Measurements from ENCODE around the gene AGK.
A peak's percentile ranks its signal among the peaks of the same experiment; 100 is the strongest.
"Not testable (repeated sequence)": the region's sequence is repeated elsewhere in the genome, so short reads cannot be mapped to it uniquely, and the experiment has no call there.

AGK gene

DNA sequence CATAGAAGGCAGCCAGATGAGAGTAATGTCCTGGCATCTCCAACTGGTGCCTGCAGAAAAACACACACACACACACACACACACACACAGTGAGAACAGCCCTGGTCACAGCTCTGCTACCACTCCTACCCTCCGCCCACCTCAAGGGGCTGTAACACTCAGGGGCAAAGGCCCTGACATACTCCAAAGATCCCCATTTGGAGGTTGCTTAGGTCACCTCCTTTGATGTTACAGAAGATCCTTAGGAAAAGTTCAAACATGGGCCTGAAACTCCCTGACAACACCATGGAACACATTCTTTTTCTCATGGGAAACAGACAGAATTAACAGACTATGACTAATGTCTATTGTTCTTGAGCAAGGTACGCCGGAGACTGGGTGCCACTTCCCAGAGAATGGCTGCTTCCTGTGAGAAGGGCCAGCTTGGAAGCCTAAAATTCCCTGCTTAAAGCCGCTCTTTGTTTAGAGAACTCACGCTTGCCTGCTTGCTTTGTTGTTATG is 123.0 kb downstream of the AGK start:
- no CpG with 5 or more reads among the region's 5 CpGs for WGBS (ENCODE audit: insufficient coverage, insufficient read length)
- H3K27me3 ChIP-seq (ENCODE audit: control insufficient read depth, insufficient read depth, low read length), result no peaks in the 10 kb centered on the region

GRCh38 chr7:141674702-141675101 is 123.5 kb downstream of the AGK start:
- Histone ChIP-seq H3K27me3 (ENCODE audit: control insufficient read depth, insufficient read depth, low read length) (no peaks in the 10 kb centered on the region), H3K4me3 (ENCODE audit: low read length) (no peak overlapping the region), H3K27ac (ENCODE audit: low read length) (no peak overlapping the region), H3K4me1 (ENCODE audit: control insufficient read depth, insufficient read depth, low read length) (peaks cover 2% of the 10 kb centered on the region; the same call in 1 of the 2 replicates), H3K36me3 (ENCODE audit: control insufficient read depth, insufficient read depth, low read length) (no peaks in the 10 kb centered on the region), H3K9me3 (ENCODE audit: control insufficient read depth, insufficient read depth, low read length) (no peaks in the 10 kb centered on the region)
- WGBS (ENCODE audit: insufficient coverage, insufficient read length), result no CpG with 5 or more reads among the region's 4 CpGs
- peak; percentile 29 for DNase-seq (ENCODE audit: low read depth, low spot score)

More for the DNA sequence above, 123.0 kb downstream of the AGK start:
- no peak for DNase-seq (ENCODE audit: low read depth, low spot score)
- Histone ChIP-seq H3K36me3 (ENCODE audit: control insufficient read depth, insufficient read depth, low read length) (no peaks in the 10 kb centered on the region), H3K4me3 (ENCODE audit: low read length) (no peak overlapping the region), H3K27ac (ENCODE audit: low read length) (no peak overlapping the region), H3K4me1 (ENCODE audit: control insufficient read depth, insufficient read depth, low read length) (peaks cover 2% of the 10 kb centered on the region; the same call in 1 of the 2 replicates), H3K9me3 (ENCODE audit: control insufficient read depth, insufficient read depth, low read length) (no peaks in the 10 kb centered on the region)

DNA sequence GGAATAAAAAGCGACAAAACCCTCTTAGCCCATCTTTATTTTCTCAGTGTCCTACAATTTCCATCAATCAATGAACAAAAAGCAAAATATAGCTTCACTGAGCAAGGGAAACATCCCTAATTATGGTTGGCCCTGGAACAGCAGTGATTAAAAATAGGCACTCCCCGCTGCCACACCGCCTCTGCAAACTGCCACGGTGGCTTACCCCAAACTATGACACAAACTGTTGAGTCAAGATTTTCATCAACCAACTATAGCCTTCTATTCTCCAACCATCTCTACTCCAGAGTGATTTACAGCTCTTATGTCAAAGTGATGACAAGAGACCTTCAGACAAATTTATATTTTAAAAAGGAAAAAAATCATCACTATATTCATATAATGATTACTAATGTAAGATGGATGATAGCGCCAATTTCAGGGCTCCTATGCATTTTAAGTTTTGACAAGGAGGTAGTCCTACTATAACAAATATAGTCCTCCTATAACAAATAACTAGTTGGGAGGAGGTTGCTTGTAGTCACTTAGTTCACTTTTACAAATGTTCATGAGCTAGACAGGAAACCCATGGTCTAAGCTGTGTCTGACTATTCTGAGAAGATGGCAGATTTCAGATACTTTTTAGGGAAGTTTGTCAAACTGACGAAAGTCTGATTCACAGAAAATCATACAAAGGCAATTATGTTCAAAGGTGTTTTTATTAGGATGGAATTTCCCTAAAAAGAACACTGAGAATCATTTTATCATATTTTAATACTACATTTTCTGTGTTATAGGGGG is 124.4 kb downstream of the AGK start:
- Histone ChIP-seq H3K4me1 (ENCODE audit: control insufficient read depth, insufficient read depth, low read length) (peaks cover 2% of the 10 kb centered on the region; the same call in 1 of the 2 replicates), H3K4me3 (ENCODE audit: low read length) (no peak overlapping the region), H3K9me3 (ENCODE audit: control insufficient read depth, insufficient read depth, low read length) (no peaks in the 10 kb centered on the region), H3K36me3 (ENCODE audit: control insufficient read depth, insufficient read depth, low read length) (no peaks in the 10 kb centered on the region), H3K27me3 (ENCODE audit: control insufficient read depth, insufficient read depth, low read length) (no peaks in the 10 kb centered on the region), H3K27ac (ENCODE audit: low read length) (no peak overlapping the region)
- DNase-seq (ENCODE audit: low read depth, low spot score), result no peak
- WGBS (ENCODE audit: insufficient coverage, insufficient read length), result no CpG with 5 or more reads among the region's 6 CpGs

- DNase-seq (ENCODE audit: low read depth, low spot score), result no peak
- no CpG with 5 or more reads among the region's 3 CpGs for WGBS (ENCODE audit: insufficient coverage, insufficient read length)
- Histone ChIP-seq H3K27ac (ENCODE audit: low read length) (no peak overlapping the region), H3K4me3 (ENCODE audit: low read length) (no peak overlapping the region), H3K9me3 (ENCODE audit: control insufficient read depth, insufficient read depth, low read length) (no peaks in the 10 kb centered on the region), H3K4me1 (ENCODE audit: control insufficient read depth, insufficient read depth, low read length) (peaks cover 2% of the 10 kb centered on the region; the same call in 1 of the 2 replicates), H3K27me3 (ENCODE audit: control insufficient read depth, insufficient read depth, low read length) (no peaks in the 10 kb centered on the region), H3K36me3 (ENCODE audit: control insufficient read depth, insufficient read depth, low read length) (no peaks in the 10 kb centered on the region)
These were observed 125.4 kb downstream of the AGK start for GRCh38 chr7:141676618-141677017.

DNA sequence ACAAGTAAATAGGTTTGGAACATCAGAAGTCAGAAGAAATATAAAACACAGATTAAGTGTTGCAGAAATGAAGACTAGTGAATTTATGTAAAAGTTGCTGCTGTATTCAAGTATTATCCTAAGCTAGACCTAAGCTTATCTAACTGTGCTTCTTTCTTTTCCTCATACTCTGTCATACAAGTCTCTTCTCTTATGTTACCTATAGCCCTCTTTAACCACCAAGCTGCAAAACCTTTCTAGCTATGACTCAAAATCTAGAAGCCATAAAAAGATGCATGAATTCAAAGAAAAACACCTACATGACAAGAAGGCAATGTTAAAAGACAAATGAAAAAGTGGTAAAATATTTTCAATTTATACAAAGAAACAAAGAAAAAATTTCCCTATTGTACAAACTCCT is 127.8 kb downstream of the AGK start:
- H3K9me3 ChIP-seq (ENCODE audit: control insufficient read depth, insufficient read depth, low read length), result no peaks in the 10 kb centered on the region
- H3K4me1 ChIP-seq (ENCODE audit: control insufficient read depth, insufficient read depth, low read length), result peaks cover 2% of the 10 kb centered on the region; the same call in 1 of the 2 replicates
- no peaks in the 10 kb centered on the region for H3K27me3 ChIP-seq (ENCODE audit: control insufficient read depth, insufficient read depth, low read length)
- H3K27ac ChIP-seq (ENCODE audit: low read length), result no peak overlapping the region
- no peaks in the 10 kb centered on the region for H3K36me3 ChIP-seq (ENCODE audit: control insufficient read depth, insufficient read depth, low read length)
- H3K4me3 ChIP-seq (ENCODE audit: low read length), result no peak overlapping the region
- no peak for DNase-seq (ENCODE audit: low read depth, low spot score)

DNA sequence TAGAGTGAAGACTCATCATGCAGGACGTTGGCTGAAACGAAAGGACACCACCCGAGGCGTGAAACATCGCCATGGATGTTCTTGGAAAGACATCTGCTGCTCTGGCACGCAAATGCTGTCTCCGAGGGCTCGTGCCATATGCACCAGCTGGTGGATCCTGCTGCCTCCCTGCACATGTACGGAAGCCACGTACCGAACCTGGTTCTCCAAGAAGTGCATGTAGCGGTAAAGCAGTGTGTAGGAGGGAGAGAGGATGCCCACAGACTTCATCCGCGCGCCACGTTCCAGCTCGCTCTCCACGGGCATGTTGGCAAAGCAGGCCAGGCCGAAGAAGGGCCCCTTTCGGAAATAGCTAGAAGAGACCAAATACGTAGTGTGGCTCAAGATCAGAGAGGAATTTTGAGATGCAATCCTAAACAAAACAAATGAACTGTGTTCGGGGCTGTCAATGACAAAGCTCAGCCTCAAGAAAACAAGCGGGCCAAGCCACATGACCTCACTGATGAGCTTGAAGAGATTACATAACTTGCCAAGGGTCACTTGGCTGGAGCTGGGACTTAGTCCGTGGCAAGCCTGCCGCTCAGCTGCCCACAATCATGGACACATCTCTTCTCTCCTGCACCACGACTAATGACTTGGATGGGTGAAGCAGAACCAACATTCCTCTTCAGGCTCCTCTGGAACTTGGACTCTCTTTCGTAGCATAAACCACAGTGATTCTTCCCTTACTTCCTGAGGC is 134.2 kb downstream of the AGK start:
- WGBS (ENCODE audit: insufficient coverage, insufficient read length), result no CpG with 5 or more reads among the region's 27 CpGs
- H3K27ac ChIP-seq (ENCODE audit: low read length), result no peak overlapping the region
- DNase-seq (ENCODE audit: low read depth, low spot score), result no peak
- H3K9me3 ChIP-seq (ENCODE audit: control insufficient read depth, insufficient read depth, low read length), result no peaks in the 10 kb centered on the region
- no peaks in the 10 kb centered on the region for H3K27me3 ChIP-seq (ENCODE audit: control insufficient read depth, insufficient read depth, low read length)
- peaks cover 2% of the 10 kb centered on the region; the same call in 1 of the 2 replicates for H3K36me3 ChIP-seq (ENCODE audit: control insufficient read depth, insufficient read depth, low read length)
- H3K4me3 ChIP-seq (ENCODE audit: low read length), result no peak overlapping the region
- H3K4me1 ChIP-seq (ENCODE audit: control insufficient read depth, insufficient read depth, low read length), result peaks cover 2% of the 10 kb centered on the region; the same call in 1 of the 2 replicates

GRCh38 chr7:141686074-141686473 is 134.9 kb downstream of the AGK start:
- Histone ChIP-seq H3K27me3 (ENCODE audit: control insufficient read depth, insufficient read depth, low read length) (no peaks in the 10 kb centered on the region), H3K4me1 (ENCODE audit: control insufficient read depth, insufficient read depth, low read length) (peaks cover 2% of the 10 kb centered on the region; the same call in 1 of the 2 replicates), H3K9me3 (ENCODE audit: control insufficient read depth, insufficient read depth, low read length) (no peaks in the 10 kb centered on the region), H3K4me3 (ENCODE audit: low read length) (no peak overlapping the region), H3K27ac (ENCODE audit: low read length) (no peak overlapping the region), H3K36me3 (ENCODE audit: control insufficient read depth, insufficient read depth, low read length) (peaks cover 2% of the 10 kb centered on the region; the same call in 1 of the 2 replicates)
- WGBS (ENCODE audit: insufficient coverage, insufficient read length), result no CpG with 5 or more reads among the region's 3 CpGs
- no peak for DNase-seq (ENCODE audit: low read depth, low spot score)

GRCh38 chr7:141686670-141687069 is 135.5 kb downstream of the AGK start:
- H3K4me1 ChIP-seq (ENCODE audit: control insufficient read depth, insufficient read depth, low read length), result peaks cover 4% of the 10 kb centered on the region; the same call in 1 of the 2 replicates
- no peak overlapping the region for H3K4me3 ChIP-seq (ENCODE audit: low read length)
- WGBS (ENCODE audit: insufficient coverage, insufficient read length), result no CpG with 5 or more reads among the region's 6 CpGs
- H3K36me3 ChIP-seq (ENCODE audit: control insufficient read depth, insufficient read depth, low read length), result peaks cover 2% of the 10 kb centered on the region; the same call in 1 of the 2 replicates
- no peaks in the 10 kb centered on the region for H3K9me3 ChIP-seq (ENCODE audit: control insufficient read depth, insufficient read depth, low read length)
- no peak for DNase-seq (ENCODE audit: low read depth, low spot score)
- no peak overlapping the region for H3K27ac ChIP-seq (ENCODE audit: low read length)
- H3K27me3 ChIP-seq (ENCODE audit: control insufficient read depth, insufficient read depth, low read length), result no peaks in the 10 kb centered on the region

DNA sequence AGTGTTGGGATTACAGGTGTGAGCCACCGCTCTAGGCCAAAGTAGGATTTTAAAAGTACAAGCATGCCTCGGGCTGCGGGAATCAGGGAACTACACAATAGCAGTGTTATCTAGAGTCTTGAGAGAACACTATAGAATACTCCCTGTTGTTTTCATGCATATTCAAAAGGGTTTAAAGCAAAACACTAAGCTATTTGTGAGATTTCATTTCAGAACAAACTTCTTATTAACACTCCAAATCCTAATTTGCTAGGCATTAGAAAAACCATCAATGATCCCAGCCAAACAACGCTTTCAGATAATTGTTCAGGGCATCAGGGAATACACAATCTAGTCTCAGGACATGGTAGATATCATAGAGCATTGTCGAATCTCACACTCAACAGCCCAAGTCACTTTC is 136.8 kb downstream of the AGK start:
- Histone ChIP-seq H3K36me3 (ENCODE audit: control insufficient read depth, insufficient read depth, low read length) (peaks cover 2% of the 10 kb centered on the region; the same call in 1 of the 2 replicates), H3K4me3 (ENCODE audit: low read length) (no peak overlapping the region), H3K27ac (ENCODE audit: low read length) (no peak overlapping the region), H3K9me3 (ENCODE audit: control insufficient read depth, insufficient read depth, low read length) (no peaks in the 10 kb centered on the region), H3K4me1 (ENCODE audit: control insufficient read depth, insufficient read depth, low read length) (peaks cover 4% of the 10 kb centered on the region; the same call in 1 of the 2 replicates), H3K27me3 (ENCODE audit: control insufficient read depth, insufficient read depth, low read length) (no peaks in the 10 kb centered on the region)
- no CpG with 5 or more reads among the region's 5 CpGs for WGBS (ENCODE audit: insufficient coverage, insufficient read length)
- no peak for DNase-seq (ENCODE audit: low read depth, low spot score)

DNA sequence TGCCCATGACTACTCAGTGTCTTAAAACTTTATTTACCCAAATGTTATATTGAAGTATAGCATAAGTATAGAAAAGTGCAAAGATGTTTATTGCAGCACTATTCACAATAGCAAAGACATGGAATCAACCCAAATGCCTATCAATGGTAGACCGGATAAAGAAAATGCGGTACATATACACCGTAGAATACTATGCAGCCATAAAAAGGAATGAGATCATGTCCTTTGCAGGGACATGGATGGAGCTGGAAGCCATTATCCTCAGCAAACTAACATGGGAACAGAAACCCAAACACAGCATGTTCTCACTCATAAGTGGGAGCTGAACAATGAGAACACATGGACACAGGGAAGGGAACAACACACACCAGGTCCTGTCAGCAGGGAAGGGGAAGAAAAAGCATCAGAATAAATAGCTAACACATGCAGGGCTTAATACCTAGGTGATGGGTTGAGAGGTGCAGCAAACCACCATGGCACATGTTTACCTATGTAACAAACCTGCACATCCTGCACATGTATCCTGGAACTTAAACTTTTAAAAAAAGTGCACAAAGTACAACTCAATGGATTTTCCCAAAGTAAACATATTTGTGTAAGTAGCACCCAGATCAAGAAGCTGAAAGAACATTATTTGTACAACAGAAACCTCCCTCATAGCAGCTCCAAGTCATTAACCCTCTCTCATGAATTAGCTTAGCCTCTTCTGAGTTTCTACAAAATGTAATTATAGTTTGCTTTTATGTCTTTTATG is 138.0 kb downstream of the AGK start:
- H3K4me3 ChIP-seq (ENCODE audit: low read length), result not testable (repeated sequence)
- WGBS (ENCODE audit: insufficient coverage, insufficient read length), result no CpG with 5 or more reads among the region's 3 CpGs

More for the DNA sequence above, 138.0 kb downstream of the AGK start:
- not testable (repeated sequence) for H3K36me3 ChIP-seq (ENCODE audit: control insufficient read depth, insufficient read depth, low read length); H3K9me3 ChIP-seq (ENCODE audit: control insufficient read depth, insufficient read depth, low read length); H3K4me1 ChIP-seq (ENCODE audit: control insufficient read depth, insufficient read depth, low read length); H3K27me3 ChIP-seq (ENCODE audit: control insufficient read depth, insufficient read depth, low read length); DNase-seq (ENCODE audit: low read depth, low spot score); H3K27ac ChIP-seq (ENCODE audit: low read length)
